GM23338 (cell line): ENCODE measurements around the gene ROBO1.

Source experiments
- CTCF ChIP-seq, 2 experiments: fragments of 200-600 bp in 1 of 2; sonication (generic) in 1 of 2; conservative IDR thresholded peaks; 2 replicates each; pipeline versions ENCODE4 v1.5.1 to v1.6.1; 2016 to 2017; ENCODE audit warnings: antibody characterized with exemption in 2 of 2, low read depth in 2 of 2, mild to moderate bottlenecking in 2 of 2, moderate library complexity in 1 of 2
- EZH2 ChIP-seq: fragments of 200-600 bp; sonication (generic); IDR thresholded peaks from one replicate; pipeline ENCODE4 v1.8.0; 2017; ENCODE audit warnings: antibody characterized with exemption, mild to moderate bottlenecking, low read depth; ENCODE audit not compliant: unreplicated experiment
- EZH2phosphoT487 ChIP-seq: fragments of 200-600 bp; sonication (generic); IDR thresholded peaks from one replicate; pipeline ENCODE4 v1.8.1; 2018; ENCODE audit warnings: antibody characterized with exemption; ENCODE audit not compliant: unreplicated experiment
- POLR2AphosphoS5 ChIP-seq: IDR thresholded peaks from 2 replicates; pipeline ENCODE4 v1.6.1; 2016; ENCODE audit warnings: antibody characterized with exemption, low read depth
- REST ChIP-seq: IDR thresholded peaks from one replicate; pipeline ENCODE4 v1.6.1; 2018; ENCODE audit warnings: antibody characterized with exemption; ENCODE audit not compliant: unreplicated experiment
- ZNF331 ChIP-seq: fragments of 250-450 bp; sonication (Bioruptor Pico); IDR thresholded peaks from 2 replicates; pipeline ENCODE4 v1.5.0; 2020; ENCODE audit warnings: low read depth, mild to moderate bottlenecking, moderate library complexity

- TF ChIP-seq EZH2phosphoT487 (no peak), REST (no peak), CTCF (conservative IDR thresholded peaks at IDR 0.05; ENCODE audit: low read depth in 2 of 2) (no peak), EZH2 (no peak), POLR2AphosphoS5 (no peak), ZNF331 (CRISPR knock-in tag) (no peak)
These were observed 452.8 kb downstream of the ROBO1 start for GRCh38 chr3:79314962-79315361.
